KBM-7 (cell line): ENCODE data around the gene IRX1.

ENCODE experiments used
- DNase-seq: peaks from one replicate; pipeline ENCODE4 v3.0.0-alpha.2; 2015
- in situ Hi-C: fragments of 300-500 bp; cut with MboI; formaldehyde crosslinking; loops from 2 replicates; pipeline ENCODE4 v1.14.3; 2020; ENCODE audit warnings: low sequenced_read_pairs, low pct_unique_long_range_greater_than_20kb, mixed read lengths

IRX1 gene

GRCh38 chr5:3599226-3600105 lies 3.8 kb downstream of the IRX1 start:
- no peak for DNase-seq
- in situ Hi-C loops, result no loop called here

GRCh38 chr5:3600106-3601060 lies 4.8 kb downstream of the IRX1 start:
- DNase-seq, result no peak
- in situ Hi-C loops, result no loop called here

DNA sequence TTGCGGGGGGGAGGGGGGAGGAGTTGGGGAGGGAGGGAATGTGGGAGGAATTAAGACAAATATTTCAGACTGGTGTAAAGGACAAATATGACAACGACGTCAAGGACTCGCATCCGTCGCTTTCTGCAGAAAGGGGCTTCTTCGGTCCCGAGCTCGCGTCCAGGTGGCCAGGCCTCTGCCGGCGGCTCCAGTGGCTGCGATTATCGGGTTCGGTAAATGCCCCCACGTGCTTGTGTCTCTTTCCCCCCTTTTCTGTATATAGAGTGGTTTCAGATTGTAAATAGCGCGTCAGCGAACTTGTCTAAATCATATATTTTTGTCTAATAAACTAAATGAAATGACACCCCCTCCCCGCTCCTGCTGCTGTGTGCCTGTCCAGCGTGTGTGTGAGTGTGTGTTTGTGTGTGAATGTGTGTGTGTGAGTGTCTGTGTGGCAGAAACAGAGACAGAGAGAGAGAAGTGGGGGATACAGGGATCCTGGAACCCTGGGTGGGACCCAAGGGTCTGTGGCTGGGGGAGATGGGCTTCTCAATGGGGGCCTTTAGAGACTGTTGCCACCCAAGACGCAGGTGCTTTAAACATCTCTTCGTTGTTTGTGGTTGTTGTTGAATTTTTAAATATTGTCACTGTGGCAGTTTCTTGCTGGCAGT lies 5.6 kb downstream of the IRX1 start:
- no peak for DNase-seq
- in situ Hi-C loops, result no loop called here

GRCh38 chr5:3601911-3602782 lies 6.5 kb downstream of the IRX1 start:
- in situ Hi-C loops, result no loop called here
- DNase-seq, result no peak

DNA sequence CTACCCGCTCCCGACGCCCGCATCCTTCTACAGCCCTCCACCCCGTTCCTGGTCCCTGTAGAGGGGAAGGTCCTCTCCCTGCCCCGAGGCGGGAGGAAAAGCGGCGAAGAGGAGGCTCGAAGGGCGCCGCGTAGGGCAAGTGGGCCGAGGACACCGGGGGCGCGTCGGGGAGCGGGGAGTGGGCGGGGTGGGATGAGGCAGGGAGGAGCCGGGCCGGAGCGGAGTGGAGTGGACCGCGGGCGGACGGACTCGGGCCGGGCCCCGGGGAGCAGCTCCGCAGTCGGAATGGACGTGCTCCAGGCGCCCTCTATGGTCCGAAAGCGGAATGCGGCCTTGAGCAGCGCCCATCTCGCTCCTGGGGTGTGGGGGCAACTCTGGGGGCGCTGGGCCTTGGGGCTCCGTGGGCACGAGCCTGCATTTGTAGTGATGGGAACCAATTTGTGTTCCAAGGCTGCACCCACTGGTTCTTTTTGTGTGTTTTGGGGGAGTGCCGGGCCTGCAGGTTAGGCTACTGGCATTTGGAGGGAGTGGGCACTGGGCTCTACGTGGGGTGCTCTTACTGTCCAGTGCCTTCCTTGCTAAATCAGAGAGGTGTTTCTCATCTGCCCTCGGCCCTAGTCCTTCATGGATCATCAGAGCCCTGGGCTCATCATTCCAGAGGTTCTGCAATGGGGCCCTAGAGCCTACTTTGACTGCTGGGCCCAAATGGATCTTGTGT lies 7.3 kb downstream of the IRX1 start:
- in situ Hi-C loops, result no loop called here
- DNase-seq, result no peak

- no peak for DNase-seq
- in situ Hi-C loops, result no loop called here
Measured at GRCh38 chr5:3604501-3604900, 8.9 kb downstream of the IRX1 start.

DNA sequence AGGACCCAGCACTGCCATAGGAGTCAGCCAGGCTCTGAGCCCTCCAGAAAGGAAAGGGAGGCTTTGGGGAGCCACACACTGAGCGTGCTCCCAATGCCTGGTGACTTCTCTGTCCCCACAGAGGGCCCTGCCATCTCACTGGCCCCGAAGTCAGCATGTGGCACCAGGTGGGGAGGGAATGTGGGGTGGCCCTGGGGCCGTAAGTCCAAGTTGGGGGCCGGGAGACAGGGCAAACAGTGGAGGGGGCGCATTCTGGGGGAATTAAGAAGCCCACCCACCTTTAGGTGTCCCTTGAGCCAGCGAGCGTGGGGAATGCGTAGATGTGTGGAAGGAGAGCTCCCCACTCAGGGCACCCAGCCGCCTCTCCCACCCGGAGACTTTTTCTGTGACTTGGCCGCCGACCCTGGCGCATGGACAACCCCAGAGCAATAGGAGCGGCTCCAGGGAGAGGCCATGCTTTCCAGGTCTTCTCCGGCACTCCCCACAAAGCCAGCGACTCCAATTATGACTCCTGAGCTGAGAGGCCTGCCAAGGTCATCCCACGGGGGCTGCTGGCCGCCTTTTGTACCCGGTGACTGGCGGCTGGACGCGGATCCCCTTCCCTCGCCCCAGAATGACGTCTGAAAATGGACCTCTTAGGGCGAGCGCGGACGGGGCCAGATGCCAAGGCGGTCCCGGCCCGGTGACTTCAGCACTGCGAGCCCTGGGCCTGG lies 9.8 kb downstream of the IRX1 start:
- DNase-seq, result no peak
- in situ Hi-C loops, result no loop called here

- no peak for DNase-seq
- in situ Hi-C loops, result no loop called here
Measured at GRCh38 chr5:3606121-3606831, 10.6 kb downstream of the IRX1 start.

DNA sequence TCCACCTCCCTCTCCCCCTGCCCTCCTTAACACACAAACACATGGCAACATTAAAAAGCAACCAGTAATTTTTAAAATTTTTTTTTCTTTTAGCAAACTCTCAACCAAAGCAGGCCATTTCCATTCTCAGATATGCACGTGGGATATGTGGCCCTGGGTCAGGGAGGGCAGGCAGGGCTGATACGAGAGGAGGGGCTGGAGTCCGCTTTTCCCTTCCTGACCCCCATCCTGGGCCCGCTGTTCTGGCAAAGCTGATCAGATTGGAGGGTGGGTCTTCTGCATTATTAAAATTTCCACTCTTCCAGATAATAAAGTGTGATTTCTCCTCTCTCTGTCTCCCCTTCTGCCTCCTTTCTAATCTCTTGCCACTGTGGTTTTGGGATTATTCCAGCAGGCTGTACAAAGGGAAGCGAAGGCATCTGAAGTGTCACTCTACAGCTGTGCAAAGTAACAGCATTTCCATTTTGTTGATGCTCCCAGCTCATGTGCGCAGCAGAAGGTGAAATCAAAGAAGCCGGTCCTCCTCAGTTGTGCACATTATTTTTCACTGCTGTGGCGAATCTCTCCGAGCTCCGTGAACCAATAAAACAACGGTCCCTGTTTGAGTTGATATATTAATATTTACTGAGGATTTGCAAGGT lies 12.0 kb downstream of the IRX1 start:
- in situ Hi-C loops, result no loop called here

GRCh38 chr5:3609120-3609681 lies 13.6 kb downstream of the IRX1 start:
- in situ Hi-C loops, result no loop called here
- no peak for DNase-seq

More for the DNA sequence above, 12.0 kb downstream of the IRX1 start:
- DNase-seq, result no peak

DNA sequence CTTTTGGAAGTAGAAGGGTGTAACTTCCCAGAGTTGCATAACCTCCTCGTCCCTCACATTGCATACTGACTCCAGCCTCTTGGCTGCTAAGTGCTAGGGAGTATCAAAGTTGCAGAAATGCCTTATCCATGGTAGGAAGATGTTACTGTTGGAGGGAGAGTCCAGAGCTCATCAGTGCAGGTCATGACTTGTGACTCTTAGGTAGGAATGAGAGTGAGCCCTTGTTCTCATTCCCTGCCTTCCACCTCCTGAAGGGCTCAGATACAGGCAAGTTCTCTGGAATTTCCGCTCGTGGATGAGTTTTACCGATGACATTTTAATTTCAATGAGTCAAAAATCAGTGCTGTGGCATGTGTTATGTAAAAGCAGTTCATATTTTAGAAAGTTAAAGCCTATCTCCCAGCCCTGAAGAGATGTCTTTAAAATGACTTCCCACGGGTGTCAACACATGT lies 17.0 kb downstream of the IRX1 start:
- in situ Hi-C loops, result no loop called here
- no peak for DNase-seq

DNA sequence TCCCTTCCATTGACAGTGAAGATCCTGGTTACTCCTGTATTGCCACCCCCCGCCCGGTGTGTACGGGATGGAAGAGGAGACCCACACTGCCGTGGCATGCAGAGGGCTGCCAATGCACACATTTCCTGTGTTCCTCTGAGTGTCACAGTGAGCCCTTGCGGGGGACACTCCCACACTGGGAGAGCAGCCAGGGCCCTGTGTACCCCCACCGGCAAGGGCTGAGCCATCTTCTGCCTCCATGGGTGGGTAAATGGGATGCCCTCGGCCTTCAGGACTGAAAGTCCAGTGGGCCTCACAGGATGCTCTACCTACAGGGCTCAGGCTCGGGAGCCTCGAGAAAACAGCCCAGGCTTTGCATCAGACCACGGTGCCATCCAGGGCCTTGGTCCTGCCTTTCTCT lies 18.1 kb downstream of the IRX1 start:
- DNase-seq, result no peak
- in situ Hi-C loops, result no loop called here

GRCh38 chr5:3615217-3615616 lies 19.6 kb downstream of the IRX1 start:
- in situ Hi-C loops, result no loop called here
- DNase-seq, result no peak

- in situ Hi-C loops, result no loop called here
- no peak for DNase-seq
Measured at GRCh38 chr5:3615829-3616228, 20.2 kb downstream of the IRX1 start.

DNA sequence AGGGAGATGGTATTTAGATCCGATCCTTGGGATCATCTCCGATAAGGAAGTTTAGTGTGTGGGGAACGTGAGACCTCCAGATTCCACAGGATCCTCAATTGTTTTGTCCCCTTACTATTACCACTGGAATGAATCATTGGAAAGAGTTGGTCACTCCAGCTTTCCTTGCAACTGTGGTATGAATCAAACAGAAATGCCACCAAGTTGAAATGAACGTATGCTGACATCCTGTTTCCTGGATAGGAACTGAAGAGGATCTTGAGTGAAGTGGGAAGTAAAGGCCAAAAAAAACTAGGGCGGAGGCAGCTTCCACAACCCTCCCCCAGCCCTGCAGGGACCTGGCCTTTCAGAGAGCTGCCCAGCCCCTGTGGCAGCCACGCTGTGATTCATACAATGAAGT lies 23.9 kb downstream of the IRX1 start:
- DNase-seq, result no peak
- in situ Hi-C loops, result no loop called here

DNA sequence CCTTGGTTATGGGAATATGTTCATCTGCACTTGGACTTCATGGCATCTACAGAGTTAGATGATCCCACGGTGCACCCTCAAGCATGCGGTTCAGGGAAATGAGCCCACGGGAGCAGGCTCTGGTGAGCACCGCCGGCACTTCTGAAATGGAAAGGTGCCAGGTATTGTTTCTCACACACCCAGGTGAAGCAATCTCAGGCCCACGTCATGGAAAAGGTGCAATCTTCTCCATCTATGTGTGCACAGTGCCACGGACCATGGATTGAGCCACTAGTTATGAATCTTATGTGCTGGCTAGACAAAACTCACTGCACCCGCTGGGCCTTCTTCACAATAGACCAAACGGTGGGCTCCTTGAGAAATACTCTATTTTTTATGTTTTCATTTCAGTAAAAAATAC lies 27.3 kb downstream of the IRX1 start:
- no peak for DNase-seq
- in situ Hi-C loops, result no loop called here
